ENCODE results near the gene ITFG2.

GRCh38 chr12:2811801-2812200 is 667 bp upstream of the ITFG2 start:
- TF ChIP-seq CTCF (IDR thresholded peaks at IDR 0.05; ENCODE audit: low read length) = no peak
- no peak for TF ChIP-seq EZH2 (optimal IDR thresholded peaks at IDR 0.05; ENCODE audit: low read depth, low read length)
- no peak for TF ChIP-seq EZH2phosphoT487 (IDR thresholded peaks at IDR 0.05; ENCODE audit: low read length)

All from MM.1S (cell line).